Activated T-cell treated with anti-CD3 and anti-CD28 coated beads, Interleukin-2, amount 50 U/mL, for 72 hours (primary cell): ENCODE results near the gene MCRIP2. TPM values are rescaled to one million over a fixed set of nuclear protein-coding genes. Genes with fewer than 3 reads are reported as not detected.

Experiments used
- ATAC-seq, 2 donors: fragments of 150-1000 bp; cut with Tn5 transposase; replicated peaks in 1 of 2; 2 replicates each; pipeline ENCODE4 v1.10.0; 2021; ENCODE audit warnings: moderate library complexity in 2 of 2, mild to moderate bottlenecking in 1 of 2
- DNase-seq, 2 donors: peaks; one replicate each; pipeline ENCODE4 v3.0.0; 2021 to 2022; ENCODE audit warnings: mixed read lengths in 1 of 2
- H3K27ac Mint-ChIP-seq: one replicate; pipeline ENCODE4 v1.8.0; 2022; ENCODE audit warnings: mild to moderate bottlenecking, moderate library complexity, mixed read lengths
- H3K27me3 Mint-ChIP-seq: one replicate; pipeline ENCODE4 v1.8.0; 2022; ENCODE audit warnings: low read depth, mixed read lengths
- H3K36me3 Mint-ChIP-seq, 2 donors: one replicate each; pipeline ENCODE4 v1.8.0; 2022; ENCODE audit warnings: mixed read lengths in 2 of 2, mild to moderate bottlenecking in 1 of 2; ENCODE audit not compliant: insufficient read depth in 2 of 2
- H3K4me1 Mint-ChIP-seq: one replicate; pipeline ENCODE4 v1.8.0; 2022; ENCODE audit warnings: low read depth, mixed read lengths
- H3K4me3 Mint-ChIP-seq, 2 donors: one replicate each; pipeline ENCODE4 v1.8.0; 2022; ENCODE audit warnings: mild to moderate bottlenecking in 2 of 2, mixed read lengths in 2 of 2, moderate library complexity in 2 of 2
- H3K9me3 Mint-ChIP-seq, 2 donors: one replicate each; pipeline ENCODE4 v1.8.0; 2022; ENCODE audit warnings: mixed read lengths in 2 of 2
- total RNA-seq, 2 donors: library from RNA; stranded (reverse); gene quantifications; one replicate each; pipeline ENCODE4 v1.2.3, GENCODE V29; 2022

The MCRIP2 gene
- total RNA-seq, 2 donors from 2014 or later: 27.9 to 34.4 TPM

DNA sequence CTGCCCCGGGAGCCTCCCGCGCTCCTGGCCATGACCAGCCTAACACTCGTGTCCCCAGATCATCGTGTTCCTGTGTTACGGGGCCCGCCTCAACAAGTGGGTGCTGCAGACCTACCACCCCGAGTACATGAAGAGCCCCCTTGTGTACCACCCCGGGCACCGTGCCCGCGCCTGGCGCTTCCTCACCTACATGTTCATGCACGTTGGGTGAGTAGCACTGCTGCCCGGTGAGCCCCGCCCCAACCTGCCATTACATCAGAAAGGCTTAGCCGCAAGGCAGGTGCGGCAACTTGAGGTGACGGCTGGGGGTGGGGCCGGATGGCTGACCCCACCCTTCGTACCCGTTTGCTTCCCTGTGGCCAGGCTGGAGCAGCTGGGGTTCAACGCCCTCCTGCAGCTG is 35.3 kb downstream of the MCRIP2 start:
- H3K27ac Mint-ChIP-seq: no peak overlapping the region
- H3K9me3 Mint-ChIP-seq: no peaks in the 10 kb centered on the region
- no peaks in the 10 kb centered on the region for H3K27me3 Mint-ChIP-seq
- peaks cover 18% of the 10 kb centered on the region for H3K4me1 Mint-ChIP-seq
- peaks cover 0 to 3% of the 10 kb centered on the region in 2 donors for H3K36me3 Mint-ChIP-seq
- ATAC-seq (no peak), DNase-seq (no peak)
- H3K4me3 Mint-ChIP-seq: no peak overlapping the region

- Mint-ChIP-seq H3K4me1 (peaks cover 24% of the 10 kb centered on the region), H3K36me3 (peaks cover 0 to 4% of the 10 kb centered on the region in 2 donors), H3K9me3 (no peaks in the 10 kb centered on the region), H3K4me3 (no peak overlapping the region), H3K27ac (no peak overlapping the region), H3K27me3 (no peaks in the 10 kb centered on the region)
- no peak for ATAC-seq
- no peak for DNase-seq
Measured at GRCh38 chr16:677316-678190, 35.9 kb downstream of the MCRIP2 start.

- H3K4me3 Mint-ChIP-seq: peak overlapping the region in 1 of 2 donors; percentile 81
- H3K36me3 Mint-ChIP-seq: peaks cover 0 to 5% of the 10 kb centered on the region in 2 donors
- H3K9me3 Mint-ChIP-seq: no peaks in the 10 kb centered on the region
- no peak for DNase-seq
- no peak overlapping the region for H3K27ac Mint-ChIP-seq
- no peak for ATAC-seq
- H3K4me1 Mint-ChIP-seq: peaks cover 32% of the 10 kb centered on the region
- no peaks in the 10 kb centered on the region for H3K27me3 Mint-ChIP-seq
Measured at GRCh38 chr16:678209-678857, 36.7 kb downstream of the MCRIP2 start.

DNA sequence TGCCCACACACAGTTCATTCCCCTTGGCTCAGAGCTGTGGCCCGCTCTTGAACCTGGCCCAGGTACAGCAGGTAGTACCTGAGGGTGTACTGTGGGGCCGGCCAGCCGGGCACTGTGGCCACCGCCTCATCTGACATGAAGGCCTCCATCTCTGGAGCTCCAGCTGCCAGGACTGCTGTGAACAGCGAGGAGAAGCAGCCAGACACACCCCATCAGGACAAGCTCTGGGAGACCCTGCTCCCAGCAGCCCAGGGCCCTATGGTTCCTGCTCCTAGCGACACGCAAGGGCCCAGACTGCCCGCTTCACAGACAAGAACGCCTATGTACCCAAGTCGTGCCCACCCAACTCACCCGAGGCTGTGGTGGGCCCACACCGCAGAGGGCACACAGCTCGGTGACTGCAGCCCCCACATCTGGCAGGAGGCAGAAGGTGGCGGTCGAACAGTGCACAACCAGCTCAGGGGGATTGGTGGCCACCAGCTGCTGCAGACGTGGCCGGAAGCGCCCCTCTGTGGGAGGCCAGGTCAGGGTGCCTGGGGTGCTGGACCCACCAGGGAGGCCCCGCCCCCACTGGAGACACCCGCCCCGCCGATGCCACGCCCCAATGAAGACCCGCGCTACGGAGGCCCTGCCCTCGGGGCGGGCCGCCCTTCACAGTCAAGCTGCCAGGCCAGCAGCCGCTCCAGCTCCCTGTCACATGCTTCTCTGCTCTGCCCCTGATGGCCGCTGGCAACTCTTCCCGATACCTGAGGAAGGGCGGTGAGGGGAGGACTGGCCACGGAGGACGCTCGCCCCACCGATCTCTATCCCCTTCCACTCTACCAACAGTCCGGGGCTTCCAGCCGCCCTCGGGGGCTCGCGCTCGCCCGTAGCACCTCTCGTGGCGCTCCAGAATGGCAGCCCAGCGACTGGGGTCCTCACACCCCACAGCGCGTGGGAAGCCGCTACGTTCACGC is 37.5 kb downstream of the MCRIP2 start:
- ATAC-seq (peak; percentile 16 to 30), DNase-seq (peak; percentile 61 to 73)
- Mint-ChIP-seq H3K36me3 (peaks cover 0 to 5% of the 10 kb centered on the region in 2 donors), H3K9me3 (no peaks in the 10 kb centered on the region), H3K4me1 (peaks cover 35% of the 10 kb centered on the region), H3K27me3 (no peaks in the 10 kb centered on the region), H3K27ac (no peak overlapping the region), H3K4me3 (peak overlapping the region; percentile 81 to 89)

- Mint-ChIP-seq H3K4me3 (peak within 1 kb of the TSS; percentile 87 to 94), H3K4me1 (peaks cover 37% of the 10 kb centered on the region), H3K36me3 (peaks cover 0 to 5% of the 10 kb centered on the region in 2 donors), H3K27me3 (no peaks in the 10 kb centered on the region), H3K27ac (peak within 1 kb of the TSS; percentile 51), H3K9me3 (no peaks in the 10 kb centered on the region)
- ATAC-seq: peak; percentile 65 to 67
- DNase-seq: peak; percentile 95
Measured at GRCh38 chr16:679814-680624, 38.4 kb downstream of the MCRIP2 start, which contains the start of gene STUB1. Gene STUB1, plus strand, starts transcription at chr16:680410. Its CDS starts 116 bp downstream, at chr16:680526.

DNA sequence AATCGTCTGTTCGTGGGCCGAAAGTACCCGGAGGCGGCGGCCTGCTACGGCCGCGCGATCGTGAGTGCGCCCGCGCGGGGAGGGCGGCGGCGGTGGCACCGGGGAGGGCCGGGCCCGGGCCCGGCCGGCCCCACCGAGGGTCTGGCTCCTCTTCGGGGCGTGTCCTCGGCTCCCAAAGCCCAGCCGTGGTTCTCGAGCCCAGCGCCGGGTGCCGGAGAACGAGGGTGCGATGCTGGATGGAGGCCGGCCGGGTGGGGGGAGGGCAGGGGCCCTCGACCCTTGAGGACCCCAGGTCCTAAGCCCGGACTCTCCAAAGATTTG is 39.0 kb downstream of the MCRIP2 start:
- Mint-ChIP-seq H3K27ac (no peak overlapping the region), H3K27me3 (no peaks in the 10 kb centered on the region), H3K4me3 (peak overlapping the region; percentile 87 to 94), H3K36me3 (peaks cover 0 to 5% of the 10 kb centered on the region in 2 donors), H3K9me3 (no peaks in the 10 kb centered on the region), H3K4me1 (peaks cover 40% of the 10 kb centered on the region)
- DNase-seq (no peak), ATAC-seq (peak in 1 of 2 donors; percentile 1)

GRCh38 chr16:680967-681745 is 39.5 kb downstream of the MCRIP2 start:
- H3K9me3 Mint-ChIP-seq: no peaks in the 10 kb centered on the region
- H3K27me3 Mint-ChIP-seq: no peaks in the 10 kb centered on the region
- peak in 1 of 2 donors; percentile 38 for DNase-seq
- ATAC-seq: no peak
- H3K36me3 Mint-ChIP-seq: peaks cover 0 to 5% of the 10 kb centered on the region in 2 donors
- H3K4me1 Mint-ChIP-seq: peaks cover 43% of the 10 kb centered on the region
- H3K27ac Mint-ChIP-seq: no peak overlapping the region
- H3K4me3 Mint-ChIP-seq: peak overlapping the region; percentile 84 to 87

DNA sequence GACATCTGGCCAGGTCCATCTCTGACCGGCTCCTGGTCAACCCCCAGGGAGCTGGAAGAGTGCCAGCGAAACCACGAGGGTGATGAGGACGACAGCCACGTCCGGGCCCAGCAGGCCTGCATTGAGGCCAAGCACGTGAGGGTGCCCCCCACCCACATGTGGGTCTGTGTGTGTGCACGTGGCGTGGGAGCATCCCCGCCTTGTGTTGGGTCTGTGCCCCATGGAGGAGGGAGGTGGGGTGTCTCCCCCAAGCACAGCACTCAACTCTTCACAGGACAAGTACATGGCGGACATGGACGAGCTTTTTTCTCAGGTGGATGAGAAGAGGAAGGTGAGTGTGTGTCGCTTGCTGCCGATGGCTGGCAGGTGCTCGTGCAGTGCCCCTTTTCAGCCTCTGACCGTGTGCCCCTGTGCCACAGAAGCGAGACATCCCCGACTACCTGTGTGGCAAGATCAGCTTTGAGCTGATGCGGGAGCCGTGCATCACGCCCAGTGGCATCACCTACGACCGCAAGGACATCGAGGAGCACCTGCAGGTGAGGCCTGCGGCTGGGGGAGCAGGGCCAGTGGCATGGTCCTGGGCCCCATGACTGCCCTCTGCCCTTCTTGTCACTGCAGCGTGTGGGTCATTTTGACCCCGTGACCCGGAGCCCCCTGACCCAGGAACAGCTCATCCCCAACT is 40.3 kb downstream of the MCRIP2 start:
- H3K27me3 Mint-ChIP-seq: no peaks in the 10 kb centered on the region
- H3K9me3 Mint-ChIP-seq: no peaks in the 10 kb centered on the region
- peak overlapping the region; percentile 84 to 87 for H3K4me3 Mint-ChIP-seq
- ATAC-seq (no peak), DNase-seq (no peak)
- H3K4me1 Mint-ChIP-seq: peaks cover 47% of the 10 kb centered on the region
- H3K27ac Mint-ChIP-seq: no peak overlapping the region
- H3K36me3 Mint-ChIP-seq: peaks cover 0 to 5% of the 10 kb centered on the region in 2 donors

DNA sequence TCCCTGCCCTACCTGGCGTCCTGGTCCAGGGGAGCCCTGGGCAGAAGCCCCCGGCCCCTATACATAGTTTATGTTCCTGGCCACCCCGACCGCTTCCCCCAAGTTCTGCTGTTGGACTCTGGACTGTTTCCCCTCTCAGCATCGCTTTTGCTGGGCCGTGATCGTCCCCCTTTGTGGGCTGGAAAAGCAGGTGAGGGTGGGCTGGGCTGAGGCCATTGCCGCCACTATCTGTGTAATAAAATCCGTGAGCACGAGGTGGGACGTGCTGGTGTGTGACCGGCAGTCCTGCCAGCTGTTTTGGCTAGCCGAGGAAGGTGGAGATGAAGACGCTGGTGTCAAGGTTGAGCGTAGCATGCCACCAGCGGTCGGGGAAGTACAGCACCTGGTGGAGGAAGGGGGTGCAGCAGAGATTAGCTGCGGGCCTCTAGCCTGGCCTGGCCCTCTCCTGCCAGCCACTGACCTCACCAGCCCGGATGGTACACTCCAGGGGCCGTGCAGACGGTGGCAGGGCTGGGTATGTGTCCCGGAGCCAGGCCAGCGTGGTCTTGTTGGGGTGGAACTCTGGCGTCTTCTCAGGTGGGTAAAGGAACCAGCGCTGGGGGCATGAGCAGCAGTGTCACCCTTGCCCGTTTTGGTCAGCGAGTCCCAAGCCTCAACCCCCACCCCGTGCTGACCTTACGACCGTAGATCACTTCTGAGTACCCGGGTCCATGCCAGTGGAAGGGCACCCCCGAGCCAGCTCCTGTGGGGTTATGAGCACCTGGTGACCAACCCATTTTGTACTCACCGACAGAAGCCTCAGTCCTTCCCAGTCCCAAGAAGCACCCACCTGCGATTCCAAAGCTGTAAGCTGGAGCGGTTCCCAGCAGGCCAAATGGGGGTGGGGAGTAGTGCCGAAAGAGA is 41.1 kb downstream of the MCRIP2 start:
- Mint-ChIP-seq H3K4me1 (peaks cover 47% of the 10 kb centered on the region), H3K27me3 (no peaks in the 10 kb centered on the region), H3K4me3 (peak overlapping the region; percentile 84 to 87), H3K9me3 (no peaks in the 10 kb centered on the region), H3K27ac (no peak overlapping the region), H3K36me3 (peaks cover 0 to 5% of the 10 kb centered on the region in 2 donors)
- no peak for DNase-seq
- no peak for ATAC-seq

DNA sequence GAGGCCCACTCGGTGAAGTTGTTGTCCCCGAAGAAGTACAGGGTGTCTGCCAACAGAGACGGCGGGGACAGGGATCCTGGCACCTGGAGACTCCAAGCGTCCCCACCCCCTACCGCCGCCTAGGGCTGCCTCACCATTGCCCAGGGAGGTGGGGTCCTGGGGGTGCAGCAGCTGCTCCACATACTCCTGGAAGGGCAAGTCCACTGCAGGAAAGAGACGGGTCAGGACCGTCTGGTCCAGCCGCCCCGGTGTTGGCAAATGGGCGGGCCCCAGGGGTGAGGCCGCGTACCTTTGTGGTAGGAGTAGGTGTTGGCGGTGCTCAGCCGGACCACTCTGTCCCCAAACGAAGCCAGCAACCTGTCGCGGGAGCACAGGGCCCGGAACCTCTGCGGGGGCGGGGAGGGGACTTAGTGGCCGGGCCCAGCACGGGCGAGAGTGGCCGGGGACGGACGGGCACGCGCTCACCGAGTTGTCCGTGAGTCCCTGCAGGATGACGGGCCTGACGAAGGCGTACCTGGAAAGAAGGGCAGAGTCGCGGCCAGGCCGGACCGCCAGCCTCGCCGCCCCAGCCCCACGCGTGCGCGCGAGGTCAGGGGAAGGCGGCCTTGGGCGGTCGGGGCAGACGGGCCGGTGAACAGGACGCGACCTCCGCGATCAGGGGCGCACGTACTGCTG is 41.9 kb downstream of the MCRIP2 start:
- peaks cover 52% of the 10 kb centered on the region for H3K4me1 Mint-ChIP-seq
- H3K4me3 Mint-ChIP-seq: peak overlapping the region; percentile 84 to 87
- no peaks in the 10 kb centered on the region for H3K9me3 Mint-ChIP-seq
- DNase-seq (no peak), ATAC-seq (no peak)
- H3K36me3 Mint-ChIP-seq: peaks cover 0 to 5% of the 10 kb centered on the region in 2 donors
- H3K27ac Mint-ChIP-seq: no peak overlapping the region
- H3K27me3 Mint-ChIP-seq: no peaks in the 10 kb centered on the region
